HepG2 (cell line): ENCODE data around the gene TPCN2. TPM values are rescaled to one million over a fixed set of nuclear protein-coding genes. Genes with fewer than 3 reads are reported as not detected.

Experiments
- CSRNP1 ChIP-seq: sonication (generic); formaldehyde crosslinking; IDR thresholded peaks from 2 replicates; pipeline ENCODE4 v1.8.1; 2023; ENCODE audit warnings: mild to moderate bottlenecking, missing genetic modification reagents
- ERF ChIP-seq: IDR thresholded peaks from 2 replicates; pipeline ENCODE4 v1.6.1; 2018; ENCODE audit warnings: missing biosample characterization, missing genetic modification reagents
- FIP1L1 ChIP-seq: fragments of 200-400 bp; formaldehyde crosslinking; IDR thresholded peaks from 2 replicates; pipeline ENCODE4 v1.6.1; 2018; ENCODE audit warnings: low read depth, mild to moderate bottlenecking, low read length, moderate library complexity, borderline replicate concordance; ENCODE audit not compliant: insufficient read depth
- FOXP4 ChIP-seq: sonication (generic); formaldehyde crosslinking; IDR thresholded peaks from 2 replicates; pipeline ENCODE4 v1.4.0; 2020; ENCODE audit warnings: missing genetic modification reagents
- GFI1 ChIP-seq: sonication (generic); formaldehyde crosslinking; IDR thresholded peaks from 2 replicates; pipeline ENCODE4 v1.5.0; 2020; ENCODE audit warnings: missing genetic modification reagents, mild to moderate bottlenecking, borderline replicate concordance
- HBP1 ChIP-seq: IDR thresholded peaks from 2 replicates; pipeline ENCODE4 v1.6.1; 2016; ENCODE audit warnings: low read depth, control low read depth
- HIVEP1 ChIP-seq: sonication (generic); formaldehyde crosslinking; IDR thresholded peaks from 2 replicates; pipeline ENCODE4 v1.4.0; 2020; ENCODE audit warnings: mild to moderate bottlenecking, missing genetic modification reagents
- MEIS1 ChIP-seq: sonication (generic); formaldehyde crosslinking; IDR thresholded peaks from 2 replicates; pipeline ENCODE4 v1.9.0; 2021; ENCODE audit warnings: mild to moderate bottlenecking, missing genetic modification reagents, moderate library complexity, borderline replicate concordance
- NKX3-1 ChIP-seq: sonication (generic); formaldehyde crosslinking; IDR thresholded peaks from 2 replicates; pipeline ENCODE4 v1.5.0; 2020; ENCODE audit warnings: missing genetic modification reagents
- PHF8 ChIP-seq: sonication (generic); formaldehyde crosslinking; IDR thresholded peaks from 2 replicates; pipeline ENCODE4 v1.5.0; 2020; ENCODE audit warnings: missing genetic modification reagents
- POLR2G ChIP-seq: fragments of 200-400 bp; formaldehyde crosslinking; IDR thresholded peaks from 2 replicates; pipeline ENCODE4 v1.6.1; 2018; ENCODE audit warnings: mild to moderate bottlenecking, low read depth, low read length, moderate library complexity
- SETDB1 ChIP-seq: sonication (generic); formaldehyde crosslinking; IDR thresholded peaks from 2 replicates; pipeline ENCODE4 v1.5.1; 2020; ENCODE audit warnings: missing genetic modification reagents, mild to moderate bottlenecking, borderline replicate concordance
- THAP11 ChIP-seq: IDR thresholded peaks from 2 replicates; pipeline ENCODE4 v1.6.1; 2016; ENCODE audit warnings: missing biosample characterization, missing genetic modification reagents
- USF2 ChIP-seq, 2 experiments: sonication (generic) in 1 of 2; formaldehyde crosslinking in 1 of 2; IDR thresholded peaks; 2 replicates each; pipeline versions ENCODE4 v1.5.1 to v1.6.1; 2011 to 2020; ENCODE audit warnings: borderline replicate concordance in 1 of 2, low read depth in 1 of 2, low read length in 1 of 2, mild to moderate bottlenecking in 1 of 2, missing genetic modification reagents in 1 of 2, moderate library complexity in 1 of 2
- ZNF17 ChIP-seq: sonication (generic); formaldehyde crosslinking; IDR thresholded peaks from 2 replicates; pipeline ENCODE4 v1.5.0; 2020; ENCODE audit warnings: mild to moderate bottlenecking, missing genetic modification reagents
- ZNF530 ChIP-seq: sonication (generic); formaldehyde crosslinking; IDR thresholded peaks from 2 replicates; pipeline ENCODE4 v1.5.0; 2020; ENCODE audit warnings: low read depth, mild to moderate bottlenecking, missing genetic modification reagents
- ZNF576 ChIP-seq: sonication (generic); formaldehyde crosslinking; IDR thresholded peaks from 2 replicates; pipeline ENCODE4 v1.4.0; 2020; ENCODE audit warnings: mild to moderate bottlenecking, missing genetic modification reagents
- ZNF614 ChIP-seq: IDR thresholded peaks from 2 replicates; pipeline ENCODE4 v1.6.1; 2018; ENCODE audit warnings: missing biosample characterization, missing genetic modification reagents, inconsistent platforms, borderline replicate concordance
- ZNF784 ChIP-seq: sonication (generic); formaldehyde crosslinking; IDR thresholded peaks from 2 replicates; pipeline ENCODE4 v1.5.1; 2020; ENCODE audit warnings: missing genetic modification reagents, mild to moderate bottlenecking, borderline replicate concordance
- polyA plus RNA-seq, 8 experiments: library from polyadenylated mRNA; depleted of rRNA in 3 of 8; stranded (reverse) in 7 of 8; unstranded in 1 of 8; fragments of >200 nt; fragmentation: Illumina TruSeq in 4 of 8; extraction: Trizol in 4 of 8; gene quantifications; 2 replicates each; pipeline versions ENCODE4 v1.2.1 to v1.2.3, GENCODE V29; 2011 to 2016; ENCODE audit warnings: low read depth in 4 of 8, missing spikeins in 1 of 8, mixed read lengths in 1 of 8; ENCODE audit not compliant: insufficient read depth in 1 of 8
- total RNA-seq, 5 experiments: library from RNA; depleted of rRNA; stranded (reverse); fragments of >200 nt; fragmentation: Illumina TruSeq; extraction: Trizol; gene quantifications; 2 replicates each; pipeline ENCODE4 v1.2.3, GENCODE V29; 2016; ENCODE audit warnings: low read depth in 1 of 5

Gene TPCN2
- total and polyA plus RNA-seq, 2 of the 13 experiments (the other 11 are each of a cell fraction or from before 2014, with no cell fraction given), result 5.6 to 5.9 TPM

GRCh38 chr11:69048694-69049489 lies at the start of gene TPCN2 (continued):
- TF ChIP-seq HBP1 (CRISPR knock-in tag), result 0 out of 2 replicates have a peak, but pooled peaks have one; percentile 44
- TF ChIP-seq THAP11 (CRISPR knock-in tag), result peak; percentile 57
- TF ChIP-seq CSRNP1 (CRISPR knock-in tag), result peak; percentile 26; the same call in 1 of the 2 replicates
- TF ChIP-seq PHF8 (CRISPR knock-in tag), result peak; percentile 66
- TF ChIP-seq MEIS1 (CRISPR knock-in tag), result peak; percentile 30; the same call in 1 of the 2 replicates
- no peak for TF ChIP-seq NKX3-1 (CRISPR knock-in tag)
- TF ChIP-seq POLR2G, result peak; percentile 91
- TF ChIP-seq ZNF576 (CRISPR knock-in tag), result no peak
- TF ChIP-seq FIP1L1, result no peak
- 0 out of 2 replicates have a peak, but pooled peaks have one; percentile 29 for TF ChIP-seq ZNF614 (CRISPR knock-in tag)
- no peak for TF ChIP-seq SETDB1 (CRISPR knock-in tag)
- TF ChIP-seq USF2 (IDR thresholded peaks at IDR 0.05; ENCODE audit: low read depth, low read length), result no peak
- no peak for TF ChIP-seq USF2 (CRISPR knock-in tag; IDR thresholded peaks at IDR 0.05; ENCODE audit: borderline replicate concordance)
- TF ChIP-seq FOXP4, result no peak
- no peak for TF ChIP-seq ZNF530
- TF ChIP-seq ZNF784 (CRISPR knock-in tag), result peak; percentile 96
- TF ChIP-seq HIVEP1 (CRISPR knock-in tag), result peak; percentile 98
- no peak for TF ChIP-seq ERF (CRISPR knock-in tag)
- no peak; the same call in 1 of the 2 replicates for TF ChIP-seq GFI1
- TF ChIP-seq ZNF17, result no peak
